Gastroesophageal sphincter (tissue), 3 donors: ENCODE results near the gene HK2.

Experiments
- EP300 ChIP-seq: sonication (generic); formaldehyde crosslinking; IDR thresholded peaks from one replicate; pipeline ENCODE4 v1.6.1; 2017; ENCODE audit warnings: antibody characterized with exemption, mild to moderate bottlenecking
- POLR2A ChIP-seq, 2 donors: fragments of 450-650 bp; IDR thresholded peaks; one replicate each; pipeline ENCODE4 v1.6.1; 2017; ENCODE audit warnings: antibody characterized with exemption in 2 of 2, mild to moderate bottlenecking in 2 of 2, moderate library complexity in 1 of 2
- POLR2AphosphoS5 ChIP-seq: sonication (generic); formaldehyde crosslinking; IDR thresholded peaks from one replicate; pipeline ENCODE4 v1.6.1; 2017; ENCODE audit warnings: antibody characterized with exemption
- TF ChIP-seq, protein P1 (sequence below), 4 experiments: fragments of 200-600 bp in 2 of 4; fragments of 450-650 bp in 2 of 4; sonication (generic) in 1 of 4; IDR thresholded peaks; one replicate each; pipeline ENCODE4 v1.5.1; 2017 to 2019; ENCODE audit warnings: antibody characterized with exemption in 4 of 4, mild to moderate bottlenecking in 2 of 4, moderate library complexity in 2 of 4

DNA sequence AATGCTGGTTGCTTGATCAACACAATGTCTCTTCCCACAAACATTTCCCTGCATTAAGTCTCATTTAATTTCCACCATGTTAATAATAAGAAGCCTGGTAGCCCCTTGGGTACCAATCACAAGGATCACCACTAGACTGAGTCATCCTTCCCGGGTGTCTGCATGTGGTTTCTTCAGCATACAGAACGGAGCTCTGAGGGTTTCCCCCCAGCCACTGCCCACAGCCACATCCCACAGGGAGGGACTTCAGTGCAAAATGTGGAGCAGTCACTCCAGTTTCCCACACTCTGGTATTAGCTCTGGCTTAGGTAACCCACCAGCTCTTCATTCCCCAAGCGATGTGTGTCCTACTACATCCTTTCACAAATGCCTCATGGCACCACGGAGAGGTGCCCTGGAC lies 81.8 kb downstream of the HK2 start:
- TF ChIP-seq, protein P1, sequence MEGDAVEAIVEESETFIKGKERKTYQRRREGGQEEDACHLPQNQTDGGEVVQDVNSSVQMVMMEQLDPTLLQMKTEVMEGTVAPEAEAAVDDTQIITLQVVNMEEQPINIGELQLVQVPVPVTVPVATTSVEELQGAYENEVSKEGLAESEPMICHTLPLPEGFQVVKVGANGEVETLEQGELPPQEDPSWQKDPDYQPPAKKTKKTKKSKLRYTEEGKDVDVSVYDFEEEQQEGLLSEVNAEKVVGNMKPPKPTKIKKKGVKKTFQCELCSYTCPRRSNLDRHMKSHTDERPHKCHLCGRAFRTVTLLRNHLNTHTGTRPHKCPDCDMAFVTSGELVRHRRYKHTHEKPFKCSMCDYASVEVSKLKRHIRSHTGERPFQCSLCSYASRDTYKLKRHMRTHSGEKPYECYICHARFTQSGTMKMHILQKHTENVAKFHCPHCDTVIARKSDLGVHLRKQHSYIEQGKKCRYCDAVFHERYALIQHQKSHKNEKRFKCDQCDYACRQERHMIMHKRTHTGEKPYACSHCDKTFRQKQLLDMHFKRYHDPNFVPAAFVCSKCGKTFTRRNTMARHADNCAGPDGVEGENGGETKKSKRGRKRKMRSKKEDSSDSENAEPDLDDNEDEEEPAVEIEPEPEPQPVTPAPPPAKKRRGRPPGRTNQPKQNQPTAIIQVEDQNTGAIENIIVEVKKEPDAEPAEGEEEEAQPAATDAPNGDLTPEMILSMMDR (IDR thresholded peaks at IDR 0.05): no peak
- TF ChIP-seq POLR2A (IDR thresholded peaks at IDR 0.05) (no peak), EP300 (no peak), POLR2AphosphoS5 (no peak)
